ENCODE measurements around the gene SRGAP1. TPM values are rescaled to one million over a fixed set of nuclear protein-coding genes. Genes with fewer than 3 reads are reported as not detected.

The SRGAP1 gene
- total and polyA plus RNA-seq, 2 of the 4 experiments (the other 2 are of a cell fraction): 10.0 to 10.2 TPM

- peak overlapping the region; percentile 54 for H2AFZ ChIP-seq (replicated peaks; ENCODE audit: low read length, poor library complexity)
- TF ChIP-seq RCOR1 (IDR thresholded peaks at IDR 0.05; ENCODE audit: insufficient replicate concordance, low read length): no peak
- TF ChIP-seq POLR2A (IDR thresholded peaks at IDR 0.05; ENCODE audit: low read depth, low read length): no peak
- TF ChIP-seq MAFK (IDR thresholded peaks at IDR 0.05; ENCODE audit: low read depth, low read length): no peak
- TF ChIP-seq CEBPB (IDR thresholded peaks at IDR 0.05; ENCODE audit: low read depth, low read length): no peak
- no peak for TF ChIP-seq NFE2L2 (IDR thresholded peaks at IDR 0.05; ENCODE audit: low read depth, low read length)
- TF ChIP-seq, protein P1, sequence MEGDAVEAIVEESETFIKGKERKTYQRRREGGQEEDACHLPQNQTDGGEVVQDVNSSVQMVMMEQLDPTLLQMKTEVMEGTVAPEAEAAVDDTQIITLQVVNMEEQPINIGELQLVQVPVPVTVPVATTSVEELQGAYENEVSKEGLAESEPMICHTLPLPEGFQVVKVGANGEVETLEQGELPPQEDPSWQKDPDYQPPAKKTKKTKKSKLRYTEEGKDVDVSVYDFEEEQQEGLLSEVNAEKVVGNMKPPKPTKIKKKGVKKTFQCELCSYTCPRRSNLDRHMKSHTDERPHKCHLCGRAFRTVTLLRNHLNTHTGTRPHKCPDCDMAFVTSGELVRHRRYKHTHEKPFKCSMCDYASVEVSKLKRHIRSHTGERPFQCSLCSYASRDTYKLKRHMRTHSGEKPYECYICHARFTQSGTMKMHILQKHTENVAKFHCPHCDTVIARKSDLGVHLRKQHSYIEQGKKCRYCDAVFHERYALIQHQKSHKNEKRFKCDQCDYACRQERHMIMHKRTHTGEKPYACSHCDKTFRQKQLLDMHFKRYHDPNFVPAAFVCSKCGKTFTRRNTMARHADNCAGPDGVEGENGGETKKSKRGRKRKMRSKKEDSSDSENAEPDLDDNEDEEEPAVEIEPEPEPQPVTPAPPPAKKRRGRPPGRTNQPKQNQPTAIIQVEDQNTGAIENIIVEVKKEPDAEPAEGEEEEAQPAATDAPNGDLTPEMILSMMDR (conservative IDR thresholded peaks at IDR 0.05; ENCODE audit: low read depth, low read length): no peak
- no peak for TF ChIP-seq MXI1 (IDR thresholded peaks at IDR 0.05; ENCODE audit: borderline replicate concordance, low read depth, low read length)
- no peak for TF ChIP-seq MAZ (IDR thresholded peaks at IDR 0.05; ENCODE audit: borderline replicate concordance, low read depth, low read length)
- TF ChIP-seq RFX5 (IDR thresholded peaks at IDR 0.05; ENCODE audit: low read depth, low read length): no peak
- TF ChIP-seq USF2 (IDR thresholded peaks at IDR 0.05; ENCODE audit: low read depth, low read length): no peak
- TF ChIP-seq BHLHE40 (IDR thresholded peaks at IDR 0.05; ENCODE audit: low read depth, low read length): no peak
- TF ChIP-seq SMC3 (IDR thresholded peaks at IDR 0.05; ENCODE audit: low read depth, low read length): no peak
- no peak for TF ChIP-seq RAD21 (IDR thresholded peaks at IDR 0.05; ENCODE audit: low read length)
- no peak for TF ChIP-seq ELK1 (IDR thresholded peaks at IDR 0.05; ENCODE audit: borderline replicate concordance, low read depth, low read length)
- no peak for TF ChIP-seq FOS (IDR thresholded peaks at IDR 0.05; ENCODE audit: low read depth, low read length)
- ChIA-PET POLR2A (ENCODE audit: unreplicated experiment) (no interaction called here), CTCF (interaction anchor here (0.7 to 1.2 kb wide), 3 partner anchors 22 to 317 kb away, joined by 3 read pairs; partner anchors contain the start of gene SRGAP1)
- BruUV-seq (replicated peaks): no TSS peak
- peak overlapping the region; percentile 85 for H3K4ac ChIP-seq (ENCODE audit: low read depth, low read length)
- peak overlapping the region; percentile 95; the same call in 1 of the 2 replicates for H3K18ac ChIP-seq (ENCODE audit: low read depth, low read length)
- intact Hi-C loops (cut with micrococcal nuclease): no loop called here
- H4K5ac ChIP-seq (ENCODE audit: low read depth, low read length): peak overlapping the region; percentile 93
- no peaks in the 10 kb centered on the region; the same call in 1 of the 2 replicates for H3K36me3 ChIP-seq (ENCODE audit: control insufficient read depth, insufficient read depth, low read length)
- peak overlapping the region; percentile 14; the same call in 1 of the 2 replicates for H3K4me2 ChIP-seq (ENCODE audit: low read depth, low read length)
- ATAC-seq (ENCODE audit: low read depth) (peak; percentile 40), DNase-seq (no peak)
- peak overlapping the region; percentile 37; the same call in 1 of the 2 replicates for H3K56ac ChIP-seq (ENCODE audit: extremely low read depth, insufficient read depth, low read length)
- no CpG with 5 or more reads among the region's 2 CpGs for WGBS, 2 experiments (ENCODE audit: extremely low coverage in 2 of 2, insufficient read length in 1 of 2)
- H3K27ac ChIP-seq (ENCODE audit: insufficient read depth, low read length): peak overlapping the region; percentile 85
- H2BK15ac ChIP-seq (ENCODE audit: low read depth, low read length): peak overlapping the region; percentile 70
- H3K4me1 ChIP-seq (ENCODE audit: control insufficient read depth, insufficient read depth, low read length): peaks cover 3% of the 10 kb centered on the region
- H3K9ac ChIP-seq (ENCODE audit: low read depth, low read length): no peak overlapping the region
- H2BK5ac ChIP-seq (ENCODE audit: low read depth, low read length, poor library complexity, severe bottlenecking): peak overlapping the region; percentile 50
- H2BK120ac ChIP-seq (ENCODE audit: low read depth, low read length): peak overlapping the region; percentile 93
- peak overlapping the region; percentile 54 to 89; a peak in 3 of 4 replicates for H4K8ac ChIP-seq (ENCODE audit: low read depth in 2 of 2, low read length in 2 of 2)
- dilution Hi-C loops (cut with HindIII; ENCODE audit: low sequenced_read_pairs, unreplicated experiment): no loop called here
- peak overlapping the region; percentile 84 for H2BK20ac ChIP-seq (ENCODE audit: low read depth, low read length)
- in situ Hi-C loops (cut with MboI; ENCODE audit: low sequenced_read_pairs): no loop called here
- H2AK5ac ChIP-seq (ENCODE audit: low read depth, low read length): peak overlapping the region; percentile 40; the same call in 1 of the 2 replicates
- H3K14ac ChIP-seq (replicated peaks; ENCODE audit: low read depth, low read length): peak overlapping the region; percentile 69
- H4K20me1 ChIP-seq (ENCODE audit: insufficient read depth, low read length): no peaks in the 10 kb centered on the region
- H2AK9ac ChIP-seq (replicated peaks; ENCODE audit: low read depth, low read length, poor library complexity): peak overlapping the region; percentile 63
- H3K79me1 ChIP-seq (ENCODE audit: low read depth in 1 of 2, low read length in 2 of 2): no peaks in the 10 kb centered on the region; a peak in 1 of 4 replicates
- peak overlapping the region; percentile 76 for H4K91ac ChIP-seq (ENCODE audit: insufficient read depth, low read depth, low read length)
- H3K23ac ChIP-seq (ENCODE audit: low read depth, low read length): peak overlapping the region; percentile 80; the same call in 1 of the 2 replicates
- H3K9me1 ChIP-seq (ENCODE audit: insufficient read depth, low read length): no peaks in the 10 kb centered on the region; the same call in 1 of the 2 replicates
- H3K9me3 ChIP-seq (ENCODE audit: control insufficient read depth, insufficient read depth, low read length): no peaks in the 10 kb centered on the region
- H3K4me3 ChIP-seq (ENCODE audit: insufficient read depth, low read depth, low read length): no peak overlapping the region
- no peaks in the 10 kb centered on the region for H3K27me3 ChIP-seq (ENCODE audit: control insufficient read depth, insufficient read depth, low read length)
Measured at GRCh38 chr12:64160021-64160710, 315.7 kb downstream of the SRGAP1 start.
